Ovary (tissue), 3 donors: ENCODE data around the gene KRTAP5-1.

ENCODE experiments used
- CTCF ChIP-seq, 3 donors: fragments of 450-650 bp in 2 of 3; fragments of 200-600 bp in 1 of 3; IDR thresholded peaks; one replicate each; pipeline versions ENCODE4 v1.5.1 to v1.8.0; 2016 to 2022; ENCODE audit warnings: antibody characterized with exemption in 3 of 3, mild to moderate bottlenecking in 1 of 3
- EP300 ChIP-seq: sonication (generic); formaldehyde crosslinking; IDR thresholded peaks from one replicate; pipeline ENCODE4 v1.6.1; 2017; ENCODE audit warnings: antibody characterized with exemption
- POLR2A ChIP-seq: fragments of 450-650 bp; IDR thresholded peaks from one replicate; pipeline ENCODE4 v1.6.1; 2017; ENCODE audit warnings: antibody characterized with exemption, mild to moderate bottlenecking, moderate library complexity
- donor health status: DM: no; HTN: no; CAD: no.

- TF ChIP-seq CTCF (IDR thresholded peaks at IDR 0.05) = no peak
- no peak for TF ChIP-seq EP300
- no peak for TF ChIP-seq POLR2A
These were observed 24.3 kb downstream of the KRTAP5-1 start for GRCh38 chr11:1560649-1561251.
